ENCODE results near the gene FGG. TPM values are rescaled to one million over a fixed set of nuclear protein-coding genes. Genes with fewer than 3 reads are reported as not detected.

Gene FGG
- total and polyA plus RNA-seq, 9 donors: 0.09 to 9.7 (median 0.93) TPM; not detected in 4

DNA sequence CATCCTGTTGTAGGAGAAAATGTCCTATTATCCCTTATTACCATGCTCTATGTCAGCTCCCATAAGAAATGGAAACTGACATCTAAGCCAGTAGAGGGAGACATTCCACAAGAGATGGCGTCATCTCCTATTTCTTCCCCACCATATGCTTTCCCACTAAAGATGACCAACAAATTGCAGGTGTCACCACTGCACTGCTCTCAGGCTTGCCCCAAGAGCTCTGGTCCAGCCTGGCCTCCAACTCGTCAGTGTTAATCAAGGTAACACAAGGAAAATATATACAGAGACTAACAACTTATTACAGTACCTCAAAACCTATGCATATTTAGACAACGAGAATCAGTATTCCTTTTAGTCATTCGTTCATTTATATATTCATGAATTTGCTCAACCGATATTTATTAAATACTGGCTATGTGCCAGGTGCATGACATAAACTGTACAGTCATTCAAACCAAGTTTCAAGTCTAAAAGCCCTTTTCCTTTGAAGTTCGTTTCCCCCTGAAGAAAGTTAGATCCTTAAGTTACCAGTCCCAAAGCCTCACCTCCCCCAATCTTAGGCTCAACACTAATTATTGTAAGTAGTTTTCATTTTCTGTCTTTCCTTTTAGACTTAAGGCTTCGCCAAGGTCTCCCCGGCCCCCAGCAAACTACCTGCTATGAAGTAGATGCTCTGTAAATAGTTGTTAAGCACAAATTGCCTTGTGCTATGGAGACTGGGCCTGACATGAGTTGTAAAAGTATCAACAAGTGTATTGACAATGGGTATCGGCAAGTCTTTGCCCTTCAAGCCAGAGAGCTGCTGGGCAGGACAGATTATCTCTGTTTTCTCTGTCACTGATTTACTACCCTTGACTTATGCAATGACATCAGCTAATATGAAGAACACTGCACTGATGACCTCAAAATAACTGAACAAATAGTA is 52.7 kb downstream of the FGG start:
- 70% methylated on average over 3 of the region's 9 CpGs for WGBS (ENCODE audit: insufficient coverage)
- no peaks in the 10 kb centered on the region for H3K27me3 ChIP-seq (ENCODE audit: control insufficient read depth, insufficient read depth, low read length)
- no peak overlapping the region for H3K27ac ChIP-seq (ENCODE audit: low read length)
- H3K4me3 ChIP-seq (ENCODE audit: low read length): no peak overlapping the region
- no peaks in the 10 kb centered on the region for H3K9me3 ChIP-seq (replicated peaks; ENCODE audit: control insufficient read depth, low read depth, low read length)
- no peaks in the 10 kb centered on the region for H3K36me3 ChIP-seq (ENCODE audit: control insufficient read depth, insufficient read depth, low read length)
- peak; percentile 23 for DNase-seq
- H3K4me1 ChIP-seq (ENCODE audit: control insufficient read depth, insufficient read depth, low read length): no peaks in the 10 kb centered on the region

- no peak for DNase-seq
- no peak overlapping the region for H3K27ac ChIP-seq (ENCODE audit: low read length)
- no peaks in the 10 kb centered on the region for H3K4me1 ChIP-seq (ENCODE audit: control insufficient read depth, insufficient read depth, low read length)
- H3K4me3 ChIP-seq (ENCODE audit: low read length): no peak overlapping the region
- H3K27me3 ChIP-seq (ENCODE audit: control insufficient read depth, insufficient read depth, low read length): no peaks in the 10 kb centered on the region
- no CpG with 5 or more reads among the region's 1 CpG for WGBS (ENCODE audit: insufficient coverage)
- no peaks in the 10 kb centered on the region for H3K36me3 ChIP-seq (ENCODE audit: control insufficient read depth, insufficient read depth, low read length)
- H3K9me3 ChIP-seq (replicated peaks; ENCODE audit: control insufficient read depth, low read depth, low read length): no peaks in the 10 kb centered on the region
Observed at GRCh38 chr4:154559141-154559493, 53.3 kb downstream of the FGG start.

Other genes with a start within 250 kb of the FGG start
- gene DCHS2, start 120.9 kb downstream of the FGG start, total RNA-seq: 22.9 TPM
- 10 to 100 TPM in 5 of 8 donors, 1 to 10 TPM in 3; 5.5 to 18.8 (median 15.5) TPM for gene DCHS2, start 120.9 kb downstream of the FGG start, polyA plus RNA-seq (ENCODE audit: insufficient read depth in 1 of 8, insufficient read length in 8 of 8, low replicate concordance in 1 of 8)
- gene PLRG1, start 62.3 kb downstream of the FGG start, total RNA-seq: 61.3 TPM
- gene PLRG1, start 62.3 kb downstream of the FGG start, polyA plus RNA-seq (ENCODE audit: insufficient read depth in 1 of 8, insufficient read length in 8 of 8, low replicate concordance in 1 of 8): 10 to 100 TPM; 45.5 to 66.9 (median 54.1) TPM
- 1.0 TPM for gene FGB, start 49.6 kb downstream of the FGG start, total RNA-seq
- 10 to 100 TPM in 1 of 8 donors, 1 to 10 TPM in 2, under 1 TPM in 1, not detected in 4; 0.23 to 16.8 (median 9.1) TPM for gene FGB, start 49.6 kb downstream of the FGG start, polyA plus RNA-seq (ENCODE audit: insufficient read depth in 1 of 8, insufficient read length in 8 of 8, low replicate concordance in 1 of 8)
- gene FGA, start 21.9 kb downstream of the FGG start, total RNA-seq: 0.49 TPM
- 1 to 10 TPM in 3 of 8 donors, not detected in 5; 1.2 to 9.4 (median 3.3) TPM for gene FGA, start 21.9 kb downstream of the FGG start, polyA plus RNA-seq (ENCODE audit: insufficient read depth in 1 of 8, insufficient read length in 8 of 8, low replicate concordance in 1 of 8)
- gene LRAT, start 131.3 kb upstream of the FGG start, total RNA-seq: 0.35 TPM
- gene LRAT, start 131.3 kb upstream of the FGG start, polyA plus RNA-seq (ENCODE audit: insufficient read depth in 1 of 8, insufficient read length in 8 of 8, low replicate concordance in 1 of 8): 1 to 10 TPM in 1 of 8 donors, under 1 TPM in 7; 0.10 to 1.2 (median 0.16) TPM
- gene RBM46, start 168.6 kb upstream of the FGG start, total RNA-seq: 0.09 TPM
- gene RBM46, start 168.6 kb upstream of the FGG start, polyA plus RNA-seq (ENCODE audit: insufficient read depth in 1 of 8, insufficient read length in 8 of 8, low replicate concordance in 1 of 8): under 1 TPM in 5 of 8 donors, not detected in 3; 0.03 to 0.11 (median 0.06) TPM

All from muscle of leg (tissue), 11 donors.